ENCODE measurements around the gene TSHZ2.

- no peak for TF ChIP-seq MAX (IDR thresholded peaks at IDR 0.05)
- no peak for TF ChIP-seq EGR1 (IDR thresholded peaks at IDR 0.05)
- no peak for TF ChIP-seq CREB1 (IDR thresholded peaks at IDR 0.05; ENCODE audit: low read depth)
- no peak for TF ChIP-seq TAF1 (IDR thresholded peaks at IDR 0.05; ENCODE audit: low read depth)
- TF ChIP-seq YY1 (IDR thresholded peaks at IDR 0.05; ENCODE audit: low read depth) = no peak
- TF ChIP-seq RAD21 (IDR thresholded peaks at IDR 0.05; ENCODE audit: low read depth) = no peak
- no peak for TF ChIP-seq REST (IDR thresholded peaks at IDR 0.05; ENCODE audit: low read depth)
- TF ChIP-seq EP300 (IDR thresholded peaks at IDR 0.05; ENCODE audit: borderline replicate concordance) = no peak
- no peak for TF ChIP-seq ZBTB7A (IDR thresholded peaks at IDR 0.05; ENCODE audit: low read depth)
- no peak for TF ChIP-seq NFIC (IDR thresholded peaks at IDR 0.05)
- no peak for TF ChIP-seq USF1 (IDR thresholded peaks at IDR 0.05)
- TF ChIP-seq TEAD4 (IDR thresholded peaks at IDR 0.05) = no peak
These were observed 416.0 kb downstream of the TSHZ2 start for GRCh38 chr20:53387983-53388675.

Data from Ishikawa (cell line).